OCI-LY1 (cell line): ENCODE measurements around the gene FKBP8.

ENCODE experiments used
- H2AFZ ChIP-seq: fragments of 200-600 bp; sonication (generic), shearing (Covaris generic); 2 replicates; pipeline ENCODE4 v1.6.0; 2014; ENCODE audit warnings: antibody characterized with exemption, mild to moderate bottlenecking, low read length
- H3F3A ChIP-seq: fragments of 200-600 bp; sonication (generic), shearing (Covaris generic); 2 replicates; pipeline ENCODE4 v1.6.0; 2014; ENCODE audit warnings: mild to moderate bottlenecking, antibody characterized with exemption, low read length, moderate library complexity; ENCODE audit not compliant: insufficient read depth
- H3K27ac ChIP-seq: fragments of 200-600 bp; sonication (generic); 2 replicates; pipeline ENCODE4 v1.5.1; 2014; ENCODE audit warnings: low read length, mixed run types, mild to moderate bottlenecking, low read depth; ENCODE audit not compliant: poor library complexity, severe bottlenecking
- H3K27me3 ChIP-seq: fragments of 200-600 bp; sonication (generic); 2 replicates; pipeline ENCODE4 v1.6.0; 2014; ENCODE audit warnings: antibody characterized with exemption, mild to moderate bottlenecking, low read length, moderate library complexity; ENCODE audit not compliant: insufficient read depth
- H3K36me3 ChIP-seq: fragments of 200-600 bp; sonication (generic); 2 replicates; pipeline ENCODE4 v1.6.1; 2014; ENCODE audit warnings: mild to moderate bottlenecking, antibody characterized with exemption, low read length, moderate library complexity, mixed read lengths; ENCODE audit not compliant: insufficient read depth
- H3K4me1 ChIP-seq: fragments of 200-600 bp; sonication (generic); 2 replicates; pipeline ENCODE4 v1.5.1; 2014; ENCODE audit warnings: mild to moderate bottlenecking, low read length, moderate library complexity; ENCODE audit not compliant: insufficient read depth, severe bottlenecking
- H3K4me2 ChIP-seq: fragments of 200-600 bp; sonication (generic), shearing (Covaris generic); 2 replicates; pipeline ENCODE4 v1.6.1; 2014; ENCODE audit warnings: low read length
- H3K4me3 ChIP-seq: fragments of 200-600 bp; sonication (generic); 2 replicates; pipeline ENCODE4 v1.5.1; 2014; ENCODE audit warnings: low read length, low read depth, mild to moderate bottlenecking, mixed read lengths; ENCODE audit not compliant: poor library complexity, severe bottlenecking
- H3K79me2 ChIP-seq: fragments of 200-600 bp; shearing (Covaris generic); 2 replicates; pipeline ENCODE4 v1.6.1; 2016; ENCODE audit warnings: mixed run types, low read length, mixed read lengths; ENCODE audit not compliant: insufficient read depth
- H3K9ac ChIP-seq: fragments of 200-600 bp; sonication (generic), shearing (Covaris generic); 2 replicates; pipeline ENCODE4 v1.6.1; 2014; ENCODE audit warnings: mild to moderate bottlenecking, low read length, mixed read lengths
- H3K9me2 ChIP-seq: fragments of 200-600 bp; sonication (generic), shearing (Covaris generic); 2 replicates; pipeline ENCODE4 v1.6.1; 2014; ENCODE audit warnings: low read depth, mild to moderate bottlenecking, low read length, mixed read lengths
- H3K9me3 ChIP-seq: fragments of 200-600 bp; shearing (Covaris generic); 2 replicates; pipeline ENCODE4 v1.6.1; 2014; ENCODE audit warnings: low read length, mixed read lengths
- H4K20me1 ChIP-seq: fragments of 200-600 bp; sonication (generic), shearing (Covaris generic); 2 replicates; pipeline ENCODE4 v1.6.0; 2016; ENCODE audit warnings: mild to moderate bottlenecking, low read length; ENCODE audit not compliant: insufficient read depth
- EZH2 ChIP-seq: fragments of 200-600 bp; sonication (generic), shearing (Covaris generic); IDR thresholded peaks from 2 replicates; pipeline ENCODE4 v1.8.0; 2017; ENCODE audit warnings: borderline replicate concordance, mixed run types, mild to moderate bottlenecking, antibody characterized with exemption, low read length, moderate library complexity, mixed read lengths
- TF ChIP-seq, protein P1 (sequence below): fragments of 200-600 bp; sonication (generic), shearing (Covaris generic); IDR thresholded peaks from 2 replicates; pipeline ENCODE4 v1.5.1; 2017; ENCODE audit warnings: mild to moderate bottlenecking, antibody characterized with exemption, low read length, moderate library complexity, mixed read lengths

The FKBP8 gene

DNA sequence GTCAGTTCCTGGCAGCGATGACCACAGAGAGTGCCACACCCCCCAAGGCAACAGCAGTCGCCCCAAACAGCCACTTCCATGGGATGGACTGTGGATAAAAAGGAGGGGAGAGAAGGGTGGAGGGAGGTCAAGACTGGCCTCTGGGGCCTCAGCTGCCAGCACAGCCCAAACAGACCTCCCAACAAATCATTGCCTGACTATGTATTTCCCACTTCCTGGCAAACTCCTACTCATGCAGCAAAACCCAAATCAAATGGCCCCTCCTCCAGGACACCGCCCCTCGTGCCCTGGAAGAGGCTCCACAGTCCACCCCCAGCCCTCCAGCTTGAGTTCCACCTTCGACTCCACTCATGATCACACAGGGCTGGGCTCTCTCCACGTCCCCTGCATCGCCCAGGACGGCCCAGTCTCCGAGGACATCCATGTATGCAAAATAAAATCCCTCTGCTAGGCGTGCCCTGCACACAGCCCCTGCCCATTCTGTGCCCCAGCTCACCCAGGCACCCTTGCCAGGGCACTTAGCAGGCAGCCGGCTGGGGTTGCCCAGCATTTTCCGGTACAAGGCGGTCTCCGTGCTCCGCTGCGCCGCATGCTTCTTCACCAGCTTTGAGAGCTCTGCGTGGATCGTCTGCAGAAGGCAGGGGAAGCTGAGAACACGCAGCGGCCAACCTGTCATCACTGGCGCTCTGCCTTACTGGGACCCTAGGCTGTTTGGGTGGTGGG lies 11.0 kb downstream of the FKBP8 start:
- no peak for TF ChIP-seq EZH2
- TF ChIP-seq, protein P1, sequence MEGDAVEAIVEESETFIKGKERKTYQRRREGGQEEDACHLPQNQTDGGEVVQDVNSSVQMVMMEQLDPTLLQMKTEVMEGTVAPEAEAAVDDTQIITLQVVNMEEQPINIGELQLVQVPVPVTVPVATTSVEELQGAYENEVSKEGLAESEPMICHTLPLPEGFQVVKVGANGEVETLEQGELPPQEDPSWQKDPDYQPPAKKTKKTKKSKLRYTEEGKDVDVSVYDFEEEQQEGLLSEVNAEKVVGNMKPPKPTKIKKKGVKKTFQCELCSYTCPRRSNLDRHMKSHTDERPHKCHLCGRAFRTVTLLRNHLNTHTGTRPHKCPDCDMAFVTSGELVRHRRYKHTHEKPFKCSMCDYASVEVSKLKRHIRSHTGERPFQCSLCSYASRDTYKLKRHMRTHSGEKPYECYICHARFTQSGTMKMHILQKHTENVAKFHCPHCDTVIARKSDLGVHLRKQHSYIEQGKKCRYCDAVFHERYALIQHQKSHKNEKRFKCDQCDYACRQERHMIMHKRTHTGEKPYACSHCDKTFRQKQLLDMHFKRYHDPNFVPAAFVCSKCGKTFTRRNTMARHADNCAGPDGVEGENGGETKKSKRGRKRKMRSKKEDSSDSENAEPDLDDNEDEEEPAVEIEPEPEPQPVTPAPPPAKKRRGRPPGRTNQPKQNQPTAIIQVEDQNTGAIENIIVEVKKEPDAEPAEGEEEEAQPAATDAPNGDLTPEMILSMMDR, result no peak
- Histone ChIP-seq H3K4me3 (no peak overlapping the region), H3K4me2 (no peak overlapping the region), H3K27ac (no peak overlapping the region), H3K9me3 (no peaks in the 10 kb centered on the region), H3F3A (no peaks in the 10 kb centered on the region), H3K4me1 (no peaks in the 10 kb centered on the region), H3K9ac (no peak overlapping the region), H3K27me3 (no peaks in the 10 kb centered on the region), H3K9me2 (no peaks in the 10 kb centered on the region), H4K20me1 (no peaks in the 10 kb centered on the region), H3K36me3 (peaks cover 31% of the 10 kb centered on the region), H2AFZ (no peak overlapping the region), H3K79me2 (no peaks in the 10 kb centered on the region)

DNA sequence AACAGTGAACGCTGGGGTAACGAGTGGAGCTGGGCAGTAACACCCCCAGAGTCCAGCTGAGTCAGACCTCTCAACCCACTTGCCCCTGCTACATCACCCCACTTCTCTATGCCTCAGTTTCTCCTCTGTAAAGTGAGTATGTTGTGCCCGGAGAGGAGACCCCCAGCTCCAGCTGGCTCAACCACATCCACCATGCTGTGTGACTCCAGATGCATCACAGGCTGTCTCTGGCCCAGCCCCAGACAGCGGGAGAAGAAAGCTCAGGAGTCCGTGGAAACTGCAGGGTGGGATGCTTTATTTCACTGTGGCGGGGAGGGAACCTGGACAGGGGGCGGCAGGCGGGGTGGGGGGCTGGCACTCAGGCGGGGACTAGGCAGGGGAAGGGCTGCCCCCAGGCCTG lies 11.9 kb downstream of the FKBP8 start:
- no peaks in the 10 kb centered on the region for H3K4me1 ChIP-seq
- no peak overlapping the region for H3K9ac ChIP-seq
- H4K20me1 ChIP-seq, result no peaks in the 10 kb centered on the region
- no peaks in the 10 kb centered on the region for H3K9me2 ChIP-seq
- H3K4me2 ChIP-seq, result no peak overlapping the region
- H2AFZ ChIP-seq, result no peak overlapping the region
- no peaks in the 10 kb centered on the region for H3K9me3 ChIP-seq
- H3K27me3 ChIP-seq, result no peaks in the 10 kb centered on the region
- H3K36me3 ChIP-seq, result peaks cover 23% of the 10 kb centered on the region
- no peaks in the 10 kb centered on the region for H3K79me2 ChIP-seq
- TF ChIP-seq EZH2, result no peak
- TF ChIP-seq, protein P1, result no peak
- H3K4me3 ChIP-seq, result no peak overlapping the region
- H3F3A ChIP-seq, result no peaks in the 10 kb centered on the region
- no peak overlapping the region for H3K27ac ChIP-seq

DNA sequence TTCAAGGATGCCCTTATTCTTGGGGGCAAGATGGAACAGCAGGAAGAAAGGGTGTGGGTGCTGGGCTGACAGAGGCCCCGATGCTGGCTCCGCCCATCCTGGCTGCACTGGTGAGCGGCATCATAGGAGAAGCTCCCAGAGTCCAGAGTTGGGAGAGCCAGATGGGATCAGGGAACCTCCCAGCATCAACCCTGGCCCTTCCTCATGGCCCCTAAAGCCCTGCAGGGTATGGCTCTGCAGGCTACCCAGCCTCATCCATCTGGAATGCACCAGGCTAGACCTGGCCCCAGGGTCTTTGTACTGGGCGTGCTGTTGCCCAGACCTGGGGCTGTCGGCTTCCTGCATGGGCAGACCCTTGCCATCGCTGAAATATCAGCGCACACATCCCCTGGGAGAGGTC lies 13.6 kb downstream of the FKBP8 start:
- Histone ChIP-seq H3K36me3 (peaks cover 13% of the 10 kb centered on the region; the same call in 1 of the 2 replicates), H3K9me3 (no peaks in the 10 kb centered on the region), H3K9me2 (no peaks in the 10 kb centered on the region), H3K4me2 (no peak overlapping the region), H4K20me1 (no peaks in the 10 kb centered on the region), H3F3A (no peaks in the 10 kb centered on the region), H3K4me1 (no peaks in the 10 kb centered on the region), H3K79me2 (no peaks in the 10 kb centered on the region), H2AFZ (no peak overlapping the region), H3K27ac (no peak overlapping the region), H3K9ac (no peak overlapping the region), H3K4me3 (no peak overlapping the region), H3K27me3 (no peaks in the 10 kb centered on the region)
- TF ChIP-seq EZH2, result no peak
- TF ChIP-seq, protein P1, result no peak
